Natural killer cell (primary cell): Measurements from ENCODE around the gene CSNK1D. TPM values are rescaled to one million over a fixed set of nuclear protein-coding genes. Genes with fewer than 3 reads are reported as not detected.
A peak's percentile ranks its signal among the peaks of the same experiment; 100 is the strongest.

ENCODE experiments used
- ATAC-seq, 3 donors: fragments of 150-1000 bp in 2 of 3; fragments of 200-7000 bp in 1 of 3; cut with Tn5 transposase; 1 replicate in 1 of 3; 2 replicates in 2 of 3; pipeline ENCODE4 v1.10.0; 2021; ENCODE audit warnings: mild to moderate bottlenecking in 2 of 3, moderate library complexity in 2 of 3
- DNase-seq, 2 donors: peaks; one replicate each; pipeline versions ENCODE4 v3.0.0 to v3.0.0-alpha.2; 2013 to 2021; ENCODE audit warnings: mixed read lengths in 1 of 2
- H3K27ac ChIP-seq: one replicate; pipeline ENCODE4 v1.5.1; 2013; ENCODE audit warnings: mild to moderate bottlenecking, low read length
- H3K27me3 ChIP-seq: one replicate; pipeline ENCODE4 v1.6.1; 2013; ENCODE audit warnings: low read length; ENCODE audit not compliant: control insufficient read depth, insufficient read depth
- H3K36me3 ChIP-seq: one replicate; pipeline ENCODE4 v1.6.1; 2013; ENCODE audit warnings: low read length; ENCODE audit not compliant: control insufficient read depth, insufficient read depth
- H3K4me1 ChIP-seq: one replicate; pipeline ENCODE4 v1.6.1; 2013; ENCODE audit warnings: low read length; ENCODE audit not compliant: control insufficient read depth, insufficient read depth
- H3K4me3 ChIP-seq: one replicate; pipeline ENCODE4 v1.5.1; 2013; ENCODE audit warnings: low read length
- H3K9me3 ChIP-seq: one replicate; pipeline ENCODE4 v1.6.1; 2013; ENCODE audit warnings: low read length; ENCODE audit not compliant: control insufficient read depth, insufficient read depth
- H3K27ac Mint-ChIP-seq, 2 donors: one replicate each; pipeline ENCODE4 v1.8.0; 2022; ENCODE audit warnings: mild to moderate bottlenecking in 2 of 2, mixed read lengths in 2 of 2, moderate library complexity in 1 of 2
- H3K27me3 Mint-ChIP-seq, 2 donors: one replicate each; pipeline ENCODE4 v1.8.0; 2022; ENCODE audit warnings: low read depth in 2 of 2, mixed read lengths in 2 of 2
- H3K36me3 Mint-ChIP-seq: one replicate; pipeline ENCODE4 v1.8.0; 2022; ENCODE audit warnings: mixed read lengths
- H3K4me1 Mint-ChIP-seq, 2 donors: one replicate each; pipeline ENCODE4 v1.8.0; 2022; ENCODE audit warnings: mixed read lengths in 2 of 2
- H3K4me3 Mint-ChIP-seq: one replicate; pipeline ENCODE4 v1.8.0; 2022; ENCODE audit warnings: mild to moderate bottlenecking, moderate library complexity, mixed read lengths
- H3K9me3 Mint-ChIP-seq, 2 donors: one replicate each; pipeline ENCODE4 v1.8.0; 2022; ENCODE audit warnings: mixed read lengths in 2 of 2
- CTCF ChIP-seq: fragments of 200-600 bp; IDR thresholded peaks from one replicate; pipeline ENCODE4 v1.8.0; 2022; ENCODE audit warnings: antibody characterized with exemption
- WGBS: methylation state at CpG from one replicate; pipeline ENCODE4 v1.1.7; 2013; ENCODE audit warnings: missing lambda C conversion rate; ENCODE audit not compliant: insufficient coverage; 5-methylcytosine and 5-hydroxymethylcytosine counted together
- intact Hi-C: fragments of 100-400 bp; cut with micrococcal nuclease; formaldehyde crosslinking; loops from one replicate; pipeline ENCODE4 v1.14.2; 2022
- total RNA-seq, 4 donors: library from RNA; stranded (reverse); fragments of 120-200 nt in 1 of 4; gene quantifications; one replicate each; pipeline versions ENCODE4 v1.2.3 to v1.2.4, GENCODE V29; 2013 to 2022

Gene CSNK1D
- total RNA-seq, 3 donors from 2014 or later (not counting 1 experiment from before 2014, with no cell fraction given): 423 to 475 (median 468) TPM

- Mint-ChIP-seq H3K4me3 (peak overlapping the region; percentile 92), H3K27me3 (no peaks in the 10 kb centered on the region), H3K27ac (peak overlapping the region; percentile 99), H3K4me1 (peaks cover 65 to 91% of the 10 kb centered on the region in 2 donors), H3K36me3 (no peaks in the 10 kb centered on the region), H3K9me3 (no peaks in the 10 kb centered on the region)
- H3K9me3 ChIP-seq: no peaks in the 10 kb centered on the region
- TF ChIP-seq CTCF: no peak
- 63% methylated on average over 27 of the region's 27 CpGs for WGBS
- H3K4me1 ChIP-seq: peaks cover 77% of the 10 kb centered on the region
- no peaks in the 10 kb centered on the region for H3K27me3 ChIP-seq
- H3K4me3 ChIP-seq: peak overlapping the region; percentile 68
- ATAC-seq: no peak
- H3K36me3 ChIP-seq: no peaks in the 10 kb centered on the region
- intact Hi-C loops: loop anchor here (5.0 kb wide), 1 partner anchor 81 kb away; no protein-coding TSS in a partner anchor
- peak overlapping the region; percentile 98 for H3K27ac ChIP-seq
- peak in 1 of 2 donors; percentile 56 for DNase-seq
These were observed 25.3 kb upstream of the CSNK1D start for GRCh38 chr17:82298538-82299421.

GRCh38 chr17:82297714-82298537, 24.4 kb upstream of the CSNK1D start:
- peak overlapping the region; percentile 99 for H3K27ac Mint-ChIP-seq
- Histone ChIP-seq H3K9me3 (no peaks in the 10 kb centered on the region), H3K4me1 (peaks cover 73% of the 10 kb centered on the region), H3K4me3 (peak overlapping the region; percentile 68), H3K27ac (peak overlapping the region; percentile 98), H3K27me3 (no peaks in the 10 kb centered on the region), H3K36me3 (no peaks in the 10 kb centered on the region)
- ATAC-seq: peak; percentile 67 to 85 (median 79)
- 0% methylated on average over 36 of the region's 36 CpGs for WGBS
- no peak for TF ChIP-seq CTCF
- H3K4me1 Mint-ChIP-seq: peaks cover 57 to 85% of the 10 kb centered on the region in 2 donors
- peak overlapping the region; percentile 92 for H3K4me3 Mint-ChIP-seq
- intact Hi-C loops: loop anchor here (1.0 to 5.0 kb wide), 3 partner anchors 8 to 81 kb away; no protein-coding TSS in a partner anchor
- DNase-seq: peak; percentile 86 to 98
- H3K9me3 Mint-ChIP-seq: no peaks in the 10 kb centered on the region
- H3K27me3 Mint-ChIP-seq: no peaks in the 10 kb centered on the region
- H3K36me3 Mint-ChIP-seq: no peaks in the 10 kb centered on the region

- Mint-ChIP-seq H3K4me1 (peaks cover 55 to 84% of the 10 kb centered on the region in 2 donors), H3K27ac (peak overlapping the region; percentile 99), H3K9me3 (no peaks in the 10 kb centered on the region), H3K27me3 (no peaks in the 10 kb centered on the region), H3K36me3 (no peaks in the 10 kb centered on the region), H3K4me3 (peak overlapping the region; percentile 92)
- no peaks in the 10 kb centered on the region for H3K27me3 ChIP-seq
- H3K36me3 ChIP-seq: no peaks in the 10 kb centered on the region
- H3K4me1 ChIP-seq: peaks cover 67% of the 10 kb centered on the region
- WGBS: 3% methylated on average over 19 of the region's 19 CpGs
- intact Hi-C loops: loop anchor here (1.0 to 5.0 kb wide), 3 partner anchors 9 to 80 kb away; no protein-coding TSS in a partner anchor
- ATAC-seq: peak; percentile 22 to 56 (median 52)
- H3K27ac ChIP-seq: peak overlapping the region; percentile 98
- no peak for TF ChIP-seq CTCF
- no peaks in the 10 kb centered on the region for H3K9me3 ChIP-seq
- peak; percentile 89 to 92 for DNase-seq
- H3K4me3 ChIP-seq: peak overlapping the region; percentile 68
These were observed 23.8 kb upstream of the CSNK1D start for GRCh38 chr17:82297280-82297713.
